WERI-Rb-1 (cell line): Measurements from ENCODE around the gene EXOC8.
A peak's percentile ranks its signal among the peaks of the same experiment; 100 is the strongest.

ENCODE experiments used
- DNase-seq: peaks from one replicate; pipeline ENCODE4 v3.0.0-alpha.2; 2020
- H3K27ac ChIP-seq: fragments of 250-450 bp; sonication (Bioruptor Pico); 2 replicates; pipeline ENCODE4 v1.5.1; 2020; ENCODE audit warnings: mild to moderate bottlenecking, moderate library complexity
- H3K27me3 ChIP-seq: fragments of 250-450 bp; sonication (Bioruptor Pico); 2 replicates; pipeline ENCODE4 v1.5.1; 2021; ENCODE audit warnings: mild to moderate bottlenecking, low read depth, moderate library complexity; ENCODE audit not compliant: insufficient read depth, severe bottlenecking
- H3K36me3 ChIP-seq: fragments of 250-450 bp; sonication (Bioruptor Pico); 2 replicates; pipeline ENCODE4 v1.5.1; 2020; ENCODE audit warnings: mild to moderate bottlenecking, moderate library complexity
- H3K4me3 ChIP-seq: 2 replicates; pipeline ENCODE4 v1.5.1; 2011; ENCODE audit warnings: low read depth, mild to moderate bottlenecking, control low read depth, low read length
- H3K9me3 ChIP-seq: fragments of 250-450 bp; sonication (Bioruptor Pico); 2 replicates; pipeline ENCODE4 v1.5.1; 2021; ENCODE audit warnings: mild to moderate bottlenecking, moderate library complexity; ENCODE audit not compliant: severe bottlenecking
- TF ChIP-seq, protein P1 (sequence below): IDR thresholded peaks from 2 replicates; pipeline ENCODE4 v1.5.1; 2011; ENCODE audit warnings: low read depth, mild to moderate bottlenecking, control low read depth, inconsistent platforms, low read length

Gene EXOC8, protein sequence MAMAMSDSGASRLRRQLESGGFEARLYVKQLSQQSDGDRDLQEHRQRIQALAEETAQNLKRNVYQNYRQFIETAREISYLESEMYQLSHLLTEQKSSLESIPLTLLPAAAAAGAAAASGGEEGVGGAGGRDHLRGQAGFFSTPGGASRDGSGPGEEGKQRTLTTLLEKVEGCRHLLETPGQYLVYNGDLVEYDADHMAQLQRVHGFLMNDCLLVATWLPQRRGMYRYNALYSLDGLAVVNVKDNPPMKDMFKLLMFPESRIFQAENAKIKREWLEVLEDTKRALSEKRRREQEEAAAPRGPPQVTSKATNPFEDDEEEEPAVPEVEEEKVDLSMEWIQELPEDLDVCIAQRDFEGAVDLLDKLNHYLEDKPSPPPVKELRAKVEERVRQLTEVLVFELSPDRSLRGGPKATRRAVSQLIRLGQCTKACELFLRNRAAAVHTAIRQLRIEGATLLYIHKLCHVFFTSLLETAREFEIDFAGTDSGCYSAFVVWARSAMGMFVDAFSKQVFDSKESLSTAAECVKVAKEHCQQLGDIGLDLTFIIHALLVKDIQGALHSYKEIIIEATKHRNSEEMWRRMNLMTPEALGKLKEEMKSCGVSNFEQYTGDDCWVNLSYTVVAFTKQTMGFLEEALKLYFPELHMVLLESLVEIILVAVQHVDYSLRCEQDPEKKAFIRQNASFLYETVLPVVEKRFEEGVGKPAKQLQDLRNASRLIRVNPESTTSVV

DNA sequence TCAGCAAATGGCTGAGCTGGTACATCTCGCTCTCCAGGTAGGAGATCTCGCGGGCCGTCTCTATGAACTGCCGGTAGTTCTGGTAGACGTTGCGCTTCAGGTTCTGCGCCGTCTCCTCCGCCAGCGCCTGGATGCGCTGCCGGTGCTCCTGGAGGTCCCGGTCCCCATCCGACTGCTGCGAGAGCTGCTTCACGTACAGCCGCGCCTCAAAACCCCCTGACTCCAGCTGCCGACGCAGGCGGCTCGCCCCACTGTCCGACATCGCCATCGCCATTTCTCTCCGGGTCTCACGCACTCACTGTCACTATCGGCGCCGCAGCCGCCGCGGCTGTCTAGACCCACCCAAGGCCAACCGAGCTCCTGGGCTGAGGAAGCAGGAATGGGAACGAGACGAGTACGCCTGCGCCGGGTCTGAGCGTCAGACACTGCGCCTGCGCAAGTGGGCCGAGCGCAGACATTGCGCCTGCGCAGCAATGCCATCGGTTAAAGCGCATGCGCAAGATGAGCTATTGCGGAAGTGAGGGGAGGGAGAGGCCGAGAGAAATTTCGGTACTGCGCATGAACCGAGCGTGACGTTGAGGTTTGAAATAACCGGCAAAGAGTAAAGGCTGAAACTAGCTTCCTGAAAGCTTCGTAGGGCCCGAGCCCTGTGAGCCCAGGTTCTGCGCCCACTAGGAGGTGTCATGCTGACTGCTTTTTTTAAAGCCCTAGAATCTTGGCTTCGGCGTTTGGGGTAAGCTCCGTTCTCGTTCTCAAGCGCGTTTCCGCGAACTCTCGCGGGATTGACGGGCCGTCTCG is at the start of gene EXOC8:
Gene EXOC8 (minus strand): TSS at position 381 of the 798 bp plus-strand sequence. CDS start 107 bp downstream, at position 274.
- peak within 1 kb of the TSS; percentile 77 for H3K4me3 ChIP-seq
- DNase-seq, result peak; percentile 98

DNA sequence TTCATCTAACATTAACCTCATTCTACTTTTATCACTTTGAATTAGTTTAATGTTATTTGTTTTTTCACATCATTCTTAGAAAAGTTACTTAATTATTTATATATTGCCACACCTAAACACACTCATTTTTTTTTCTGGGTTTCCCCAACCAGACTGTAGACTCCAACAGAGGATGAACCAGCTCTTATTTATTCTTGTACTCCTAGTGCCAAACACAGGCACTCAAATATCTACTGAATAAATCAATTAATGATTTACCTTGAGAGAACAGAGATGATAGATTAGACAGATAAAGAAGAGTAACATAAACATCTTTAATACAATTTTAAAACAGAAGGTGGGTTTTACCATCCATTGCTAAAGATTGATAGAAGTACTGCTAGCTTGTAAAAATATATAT is 48.8 kb upstream of the EXOC8 start:
- no peak overlapping the region for H3K4me3 ChIP-seq
- no peaks in the 10 kb centered on the region for H3K36me3 ChIP-seq
- no peaks in the 10 kb centered on the region for H3K27me3 ChIP-seq
- TF ChIP-seq, protein P1, sequence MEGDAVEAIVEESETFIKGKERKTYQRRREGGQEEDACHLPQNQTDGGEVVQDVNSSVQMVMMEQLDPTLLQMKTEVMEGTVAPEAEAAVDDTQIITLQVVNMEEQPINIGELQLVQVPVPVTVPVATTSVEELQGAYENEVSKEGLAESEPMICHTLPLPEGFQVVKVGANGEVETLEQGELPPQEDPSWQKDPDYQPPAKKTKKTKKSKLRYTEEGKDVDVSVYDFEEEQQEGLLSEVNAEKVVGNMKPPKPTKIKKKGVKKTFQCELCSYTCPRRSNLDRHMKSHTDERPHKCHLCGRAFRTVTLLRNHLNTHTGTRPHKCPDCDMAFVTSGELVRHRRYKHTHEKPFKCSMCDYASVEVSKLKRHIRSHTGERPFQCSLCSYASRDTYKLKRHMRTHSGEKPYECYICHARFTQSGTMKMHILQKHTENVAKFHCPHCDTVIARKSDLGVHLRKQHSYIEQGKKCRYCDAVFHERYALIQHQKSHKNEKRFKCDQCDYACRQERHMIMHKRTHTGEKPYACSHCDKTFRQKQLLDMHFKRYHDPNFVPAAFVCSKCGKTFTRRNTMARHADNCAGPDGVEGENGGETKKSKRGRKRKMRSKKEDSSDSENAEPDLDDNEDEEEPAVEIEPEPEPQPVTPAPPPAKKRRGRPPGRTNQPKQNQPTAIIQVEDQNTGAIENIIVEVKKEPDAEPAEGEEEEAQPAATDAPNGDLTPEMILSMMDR, result no peak
- no peak for DNase-seq
- H3K9me3 ChIP-seq, result no peaks in the 10 kb centered on the region
- no peak overlapping the region for H3K27ac ChIP-seq

More for the DNA sequence above, at the start of gene EXOC8:
- no peaks in the 10 kb centered on the region for H3K27me3 ChIP-seq
- TF ChIP-seq, protein P1, result 0 out of 2 replicates have a peak, but pooled peaks have one; percentile 25
- H3K36me3 ChIP-seq, result peaks cover 48% of the 10 kb centered on the region
- peak within 1 kb of the TSS; percentile 81 for H3K27ac ChIP-seq
- no peaks in the 10 kb centered on the region for H3K9me3 ChIP-seq

DNA sequence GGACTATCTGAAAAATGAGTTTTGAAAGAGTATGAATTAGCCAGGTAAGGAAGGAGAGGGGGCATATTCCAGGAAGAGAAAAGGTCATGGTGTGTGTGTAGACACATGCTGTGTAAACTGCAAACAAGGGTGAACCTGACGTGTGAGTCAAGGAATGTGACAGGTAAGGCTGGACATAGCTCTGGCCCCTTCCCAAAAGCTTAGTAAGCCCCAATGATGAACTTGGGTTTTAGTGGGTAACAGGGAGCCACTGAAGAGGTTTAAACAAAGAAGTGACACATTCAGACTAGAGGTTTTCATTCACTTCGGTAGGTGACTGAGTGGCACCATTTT is 47.7 kb upstream of the EXOC8 start:
- H3K36me3 ChIP-seq, result no peaks in the 10 kb centered on the region
- H3K4me3 ChIP-seq, result no peak overlapping the region
- no peak for DNase-seq
- TF ChIP-seq, protein P1, result no peak
- H3K9me3 ChIP-seq, result no peaks in the 10 kb centered on the region
- no peak overlapping the region for H3K27ac ChIP-seq
- H3K27me3 ChIP-seq, result no peaks in the 10 kb centered on the region

DNA sequence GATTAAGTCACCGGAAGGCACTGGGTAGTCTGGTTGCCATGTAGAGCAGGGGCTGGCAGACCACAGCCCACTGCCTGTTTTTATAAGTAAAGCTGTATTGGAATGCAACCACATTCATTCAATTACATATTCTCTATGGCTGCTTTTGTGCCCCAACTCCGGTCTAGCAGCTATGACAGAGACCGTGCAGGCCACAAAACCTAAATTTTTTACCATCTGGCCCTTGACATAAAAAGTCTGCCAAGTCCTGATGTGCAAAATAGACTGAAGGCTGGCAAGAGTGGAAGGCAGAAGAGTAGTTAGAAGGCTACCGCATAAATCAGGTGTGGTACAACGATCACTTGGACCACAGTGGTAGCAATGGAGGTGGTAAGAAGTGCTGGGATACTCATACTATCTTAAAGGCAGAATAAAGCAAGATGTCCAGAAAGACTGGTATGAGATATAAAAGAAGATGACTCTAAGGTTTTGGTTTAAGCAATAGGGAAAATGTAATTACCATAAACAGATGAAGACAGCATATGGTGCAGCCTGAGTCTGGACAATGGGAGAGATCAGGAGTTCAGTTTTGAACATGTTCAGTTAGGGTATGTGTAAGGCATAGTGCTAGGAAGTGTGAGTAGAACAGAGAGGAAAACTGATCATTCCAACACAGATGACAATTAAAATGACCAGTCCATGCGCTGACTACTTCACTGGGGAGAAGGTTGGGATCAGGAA is 47.2 kb upstream of the EXOC8 start:
- Histone ChIP-seq H3K9me3 (no peaks in the 10 kb centered on the region), H3K4me3 (no peak overlapping the region), H3K27ac (no peak overlapping the region), H3K27me3 (no peaks in the 10 kb centered on the region), H3K36me3 (no peaks in the 10 kb centered on the region)
- no peak for DNase-seq
- TF ChIP-seq, protein P1, result no peak

DNA sequence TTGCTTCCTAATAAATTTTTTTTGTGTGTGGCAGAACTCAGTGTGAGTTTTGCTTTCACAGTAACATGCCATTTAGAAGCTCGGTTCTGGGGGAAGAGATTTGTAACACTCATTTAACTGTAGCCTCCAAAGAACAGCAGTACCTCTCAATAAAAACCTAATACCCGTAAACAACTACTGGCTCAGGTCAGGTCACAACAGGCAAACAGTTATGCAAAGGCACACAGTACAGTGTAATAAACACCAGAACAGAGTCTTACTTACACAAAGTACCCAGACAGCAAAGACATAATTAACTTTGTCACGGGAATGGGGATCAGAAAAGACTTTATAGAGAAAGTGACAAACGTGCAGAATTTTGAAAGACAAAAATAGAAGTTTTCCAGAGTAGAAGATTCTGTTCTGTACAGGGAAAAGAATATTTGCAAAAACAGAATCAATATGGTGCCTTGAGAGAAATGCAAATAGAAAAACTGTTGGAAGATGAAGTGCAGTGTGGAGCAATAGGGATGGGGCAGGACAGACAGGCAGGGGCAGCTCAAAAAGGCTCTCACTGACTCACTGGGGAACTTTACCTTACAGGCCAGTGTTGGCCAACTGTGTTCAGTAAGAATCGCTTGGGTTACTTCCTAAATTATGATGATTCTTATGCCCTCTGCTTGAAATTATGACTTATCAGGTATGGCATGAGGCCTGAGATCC is 45.7 kb upstream of the EXOC8 start:
- no peaks in the 10 kb centered on the region for H3K36me3 ChIP-seq
- DNase-seq, result no peak
- TF ChIP-seq, protein P1, result no peak

More for the DNA sequence above, 45.7 kb upstream of the EXOC8 start:
- Histone ChIP-seq H3K4me3 (no peak overlapping the region), H3K27ac (no peak overlapping the region), H3K9me3 (no peaks in the 10 kb centered on the region), H3K27me3 (no peaks in the 10 kb centered on the region)
